Adrenal gland (tissue), 12 donors: ENCODE results near the gene FOXA3. TPM values are rescaled to one million over a fixed set of nuclear protein-coding genes. Genes with fewer than 3 reads are reported as not detected.

Source experiments
- DNase-seq, 7 donors: peaks; one replicate each; pipeline ENCODE4 v3.0.0-alpha.2; 2019 to 2020
- H3K27ac ChIP-seq, 5 donors: fragments of 200-600 bp; sonication (generic) in 4 of 5; 1 replicate in 3 of 5; 2 replicates in 2 of 5; pipeline versions ENCODE4 v1.5.1 to v1.8.0; 2016 to 2020; ENCODE audit warnings: mild to moderate bottlenecking in 1 of 5
- H3K27me3 ChIP-seq: fragments of 200-600 bp; 2 replicates; pipeline ENCODE4 v1.8.0; 2021
- H3K36me3 ChIP-seq, 2 donors: fragments of 200-600 bp; replicated peaks in 1 of 2; 1 replicate in 1 of 2; 2 replicates in 1 of 2; pipeline versions ENCODE4 v1.5.1 to v1.8.0; 2018 to 2022
- H3K4me1 ChIP-seq, 2 donors: fragments of 200-600 bp; replicated peaks in 1 of 2; 1 replicate in 1 of 2; 2 replicates in 1 of 2; pipeline versions ENCODE4 v1.5.1 to v1.8.0; 2018 to 2021
- H3K4me3 ChIP-seq, 4 donors: fragments of 200-600 bp; sonication (generic) in 3 of 4; one replicate each; pipeline ENCODE4 v1.5.1; 2016 to 2018
- H3K9me3 ChIP-seq, 3 donors: fragments of 200-600 bp; sonication (generic) in 1 of 3; replicated peaks in 1 of 3; 1 replicate in 2 of 3; 2 replicates in 1 of 3; pipeline versions ENCODE4 v1.5.1 to v1.8.0; 2016 to 2021
- POLR2A ChIP-seq, 2 donors: fragments of 450-650 bp; IDR thresholded peaks; one replicate each; pipeline ENCODE4 v1.6.1; 2017; ENCODE audit warnings: antibody characterized with exemption in 2 of 2, mild to moderate bottlenecking in 2 of 2, moderate library complexity in 1 of 2
- WGBS, 4 donors: extraction: QIAGEN DNeasy Blood & Tissue Kit in 2 of 4; methylation state at CpG; one replicate each; pipeline versions ENCODE4 v1.1.5 to v1.1.7; 2013 to 2017; 5-methylcytosine and 5-hydroxymethylcytosine counted together
- intact Hi-C, 2 donors: fragments of 100-400 bp; cut with DNase I; formaldehyde crosslinking; loops; one replicate each; pipeline versions ENCODE4 v1.14.1 to v1.15.0; 2022 to 2023
- polyA plus RNA-seq, 3 donors: library from polyadenylated mRNA; stranded (reverse); fragments of 200-250 nt in 2 of 3; fragments of 350-450 nt in 1 of 3; fragmentation: Illumina TruSeq in 1 of 3; extraction: RNeasy Lipid Tissue Mini Kit (QIAGEN cat#74804) in 1 of 3; gene quantifications; one replicate each; pipeline ENCODE4 v1.2.3, GENCODE V29; 2013 to 2014
- total RNA-seq, 9 donors: library from RNA; depleted of rRNA in 4 of 9; stranded (reverse); fragments of >200 nt in 4 of 9; fragments of 120-200 nt in 1 of 9; fragmentation: NEBNext Ultra II Directional in 1 of 9; extraction: Animal tissue kit (Norgen Biotek cat#: 25700) in 1 of 9; gene quantifications; one replicate each; pipeline versions ENCODE4 v1.1.0 to v1.2.4, GENCODE V29; 2013 to 2023
- TF ChIP-seq, protein P1 (sequence below), 6 experiments: fragments of 450-650 bp in 4 of 6; fragments of 200-600 bp in 2 of 6; sonication (generic) in 1 of 6; IDR thresholded peaks; 1 replicate in 5 of 6; 2 replicates in 1 of 6; pipeline versions ENCODE4 v1.5.1 to v1.8.0; 2016 to 2021; ENCODE audit warnings: antibody characterized with exemption in 6 of 6, mild to moderate bottlenecking in 2 of 6, moderate library complexity in 1 of 6
- donor health status: healthy with polysubstance abuse.
- donor health status: Bipolar disorder and iron deficiency.
- donor health status: DM: yes; HTN: yes; CAD: no.
- donor health status: DM: no; HTN: no; CAD: no.
- donor health status: DM: no; HTN: no; CAD: no.
- donor health status: DM: yes; HTN: yes; CAD: no.

The FOXA3 gene
- total and polyA plus RNA-seq, 12 donors: 0.03 to 0.94 TPM; not detected in 10

DNA sequence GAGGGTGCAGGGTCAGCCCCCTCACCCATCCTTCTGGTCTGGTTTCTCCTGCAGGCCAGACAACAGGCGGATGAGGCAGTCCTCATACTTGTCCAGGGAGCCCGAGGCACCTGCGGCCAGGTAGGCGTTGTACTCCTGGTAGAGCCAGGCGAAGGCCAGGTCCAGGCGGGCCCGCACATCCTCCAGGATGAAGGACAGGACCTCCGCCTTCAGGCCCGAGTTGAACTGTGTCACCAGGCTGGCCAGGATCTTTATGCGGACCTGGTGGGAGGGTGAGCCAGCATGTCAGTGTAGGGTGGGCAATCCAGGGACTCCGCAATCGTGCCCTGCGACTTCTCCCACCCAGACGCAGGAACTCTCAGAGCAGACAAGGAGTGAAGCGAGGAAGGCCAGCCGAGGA is 35.2 kb upstream of the FOXA3 start:
- no peaks in the 10 kb centered on the region for H3K27me3 ChIP-seq
- WGBS, 4 donors: 92 to 94% (median 93%) methylated on average over 5 to 16 of the region's 16 CpGs
- intact Hi-C loops: no loop called here
- peaks cover 0 to 92% of the 10 kb centered on the region in 2 donors for H3K36me3 ChIP-seq
- H3K4me3 ChIP-seq: no peak overlapping the region
- DNase-seq: no peak
- peaks cover 8% of the 10 kb centered on the region in 2 donors for H3K4me1 ChIP-seq
- no peaks in the 10 kb centered on the region for H3K9me3 ChIP-seq
- TF ChIP-seq, protein P1, sequence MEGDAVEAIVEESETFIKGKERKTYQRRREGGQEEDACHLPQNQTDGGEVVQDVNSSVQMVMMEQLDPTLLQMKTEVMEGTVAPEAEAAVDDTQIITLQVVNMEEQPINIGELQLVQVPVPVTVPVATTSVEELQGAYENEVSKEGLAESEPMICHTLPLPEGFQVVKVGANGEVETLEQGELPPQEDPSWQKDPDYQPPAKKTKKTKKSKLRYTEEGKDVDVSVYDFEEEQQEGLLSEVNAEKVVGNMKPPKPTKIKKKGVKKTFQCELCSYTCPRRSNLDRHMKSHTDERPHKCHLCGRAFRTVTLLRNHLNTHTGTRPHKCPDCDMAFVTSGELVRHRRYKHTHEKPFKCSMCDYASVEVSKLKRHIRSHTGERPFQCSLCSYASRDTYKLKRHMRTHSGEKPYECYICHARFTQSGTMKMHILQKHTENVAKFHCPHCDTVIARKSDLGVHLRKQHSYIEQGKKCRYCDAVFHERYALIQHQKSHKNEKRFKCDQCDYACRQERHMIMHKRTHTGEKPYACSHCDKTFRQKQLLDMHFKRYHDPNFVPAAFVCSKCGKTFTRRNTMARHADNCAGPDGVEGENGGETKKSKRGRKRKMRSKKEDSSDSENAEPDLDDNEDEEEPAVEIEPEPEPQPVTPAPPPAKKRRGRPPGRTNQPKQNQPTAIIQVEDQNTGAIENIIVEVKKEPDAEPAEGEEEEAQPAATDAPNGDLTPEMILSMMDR (IDR thresholded peaks at IDR 0.05): no peak
- no peak for TF ChIP-seq POLR2A (IDR thresholded peaks at IDR 0.05)
- H3K27ac ChIP-seq: no peak overlapping the region

DNA sequence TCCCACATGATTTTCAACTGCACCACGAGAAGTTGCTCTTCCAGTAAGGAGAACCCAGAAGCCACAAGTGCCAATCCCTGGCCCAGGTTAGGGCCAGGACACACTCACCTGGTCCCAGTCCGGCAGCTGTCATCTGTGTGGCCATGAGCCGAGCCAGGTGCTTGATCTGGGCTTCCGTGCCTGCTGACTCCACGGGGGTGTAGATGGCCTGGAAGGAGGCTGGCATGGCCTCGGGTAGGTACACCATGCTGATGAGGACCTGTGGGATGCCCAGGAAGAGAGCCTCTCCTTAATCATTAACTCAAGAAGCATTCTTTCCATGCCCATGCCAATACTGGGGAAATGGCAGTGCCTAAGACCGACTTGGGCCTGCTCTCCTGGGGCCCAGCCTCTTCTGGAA is 29.2 kb upstream of the FOXA3 start:
- TF ChIP-seq POLR2A (IDR thresholded peaks at IDR 0.05): no peak
- TF ChIP-seq, protein P1 (IDR thresholded peaks at IDR 0.05): no peak
- no peak overlapping the region for H3K4me3 ChIP-seq
- DNase-seq: no peak
- no peaks in the 10 kb centered on the region for H3K27me3 ChIP-seq
- WGBS, 4 donors: 80 to 91% (median 86%) methylated on average over 6 to 7 of the region's 7 CpGs
- intact Hi-C loops: no loop called here
- peaks cover 0 to 98% of the 10 kb centered on the region in 2 donors for H3K36me3 ChIP-seq
- H3K27ac ChIP-seq: no peak overlapping the region
- H3K9me3 ChIP-seq: no peaks in the 10 kb centered on the region
- no peaks in the 10 kb centered on the region for H3K4me1 ChIP-seq

DNA sequence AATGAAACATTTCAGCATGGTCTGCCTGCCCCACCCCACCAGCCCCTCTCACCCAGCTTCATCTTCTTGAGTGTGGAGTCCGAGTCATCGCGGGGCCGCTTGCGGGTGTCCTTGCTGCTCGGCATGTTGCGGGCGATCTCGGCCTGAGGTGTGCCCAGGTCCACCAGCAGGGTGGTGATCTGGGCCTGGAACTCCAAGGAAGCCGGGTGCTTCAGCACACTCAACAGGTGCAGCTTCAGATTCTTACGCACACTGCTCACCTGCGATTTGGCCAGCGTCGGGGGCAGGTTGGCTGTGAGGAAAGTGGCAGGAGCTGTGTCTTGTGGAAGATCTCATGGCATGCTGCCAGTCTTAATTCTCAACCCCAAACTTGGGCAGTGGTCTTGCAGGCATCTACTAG is 21.9 kb upstream of the FOXA3 start:
- Histone ChIP-seq H3K27me3 (no peaks in the 10 kb centered on the region), H3K27ac (no peak overlapping the region), H3K4me1 (no peaks in the 10 kb centered on the region), H3K4me3 (no peak overlapping the region), H3K9me3 (no peaks in the 10 kb centered on the region), H3K36me3 (peaks cover 0 to 94% of the 10 kb centered on the region in 2 donors)
- intact Hi-C loops: no loop called here
- WGBS, 4 donors: 88 to 97% (median 92%) methylated on average over 8 to 14 of the region's 14 CpGs
- TF ChIP-seq, protein P1 (IDR thresholded peaks at IDR 0.05): no peak
- TF ChIP-seq POLR2A (IDR thresholded peaks at IDR 0.05): no peak
- no peak for DNase-seq

DNA sequence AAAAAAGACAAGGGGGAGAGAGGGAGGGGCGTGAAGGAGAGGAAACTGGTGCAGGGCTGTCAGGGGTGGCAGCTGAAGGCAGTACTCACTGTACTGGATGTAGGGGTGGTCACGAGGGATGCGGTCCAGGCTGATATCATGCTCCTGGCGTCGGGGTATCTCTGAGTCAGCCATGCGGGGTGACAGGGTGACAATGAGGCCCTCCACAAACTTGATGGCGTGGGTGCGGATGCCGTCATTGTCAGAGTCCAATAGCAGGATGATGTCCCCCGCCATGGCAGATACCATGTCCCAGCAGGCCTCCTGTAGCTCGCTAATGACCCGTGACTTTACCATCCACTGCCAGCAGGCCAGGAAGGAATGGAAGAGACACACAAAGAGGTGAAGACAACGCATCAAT is 16.5 kb upstream of the FOXA3 start:
- Histone ChIP-seq H3K4me1 (no peaks in the 10 kb centered on the region), H3K27ac (no peak overlapping the region), H3K36me3 (peaks cover 0 to 97% of the 10 kb centered on the region in 2 donors), H3K4me3 (no peak overlapping the region), H3K27me3 (no peaks in the 10 kb centered on the region), H3K9me3 (no peaks in the 10 kb centered on the region)
- intact Hi-C loops: no loop called here
- TF ChIP-seq POLR2A (IDR thresholded peaks at IDR 0.05): no peak
- TF ChIP-seq, protein P1 (IDR thresholded peaks at IDR 0.05): no peak
- WGBS, 4 donors: 92 to 95% (median 93%) methylated on average over 13 of the region's 13 CpGs
- DNase-seq: no peak
